SK-N-DZ (cell line): ENCODE data around the gene IER5L. TPM values are rescaled to one million over a fixed set of nuclear protein-coding genes. Genes with fewer than 3 reads are reported as not detected.

ENCODE experiments used
- DNase-seq: peaks from one replicate; pipeline ENCODE4 v3.0.0-alpha.2; 2015; ENCODE audit warnings: low spot score
- polyA plus RNA-seq, 2 experiments: library from polyadenylated mRNA; depleted of rRNA; stranded (reverse); fragments of >200 nt; gene quantifications; 2 replicates each; pipeline ENCODE4 v1.2.3, GENCODE V29; 2014

The IER5L gene
- 9.9 and 14.8 TPM in 2 replicates for polyA plus RNA-seq (2014; cell fraction: cytosol; rRNA removed)
- 9.8 and 11.9 TPM in 2 replicates for polyA plus RNA-seq (2014; cell fraction: nucleus; rRNA removed)

- peak; percentile 96 for DNase-seq
Measured at GRCh38 chr9:129177791-129178567, at the start of gene IER5L. TSS of gene IER5L (minus strand) at chr9:129178261. CDS start at chr9:129178052, 209 bp downstream.

DNA sequence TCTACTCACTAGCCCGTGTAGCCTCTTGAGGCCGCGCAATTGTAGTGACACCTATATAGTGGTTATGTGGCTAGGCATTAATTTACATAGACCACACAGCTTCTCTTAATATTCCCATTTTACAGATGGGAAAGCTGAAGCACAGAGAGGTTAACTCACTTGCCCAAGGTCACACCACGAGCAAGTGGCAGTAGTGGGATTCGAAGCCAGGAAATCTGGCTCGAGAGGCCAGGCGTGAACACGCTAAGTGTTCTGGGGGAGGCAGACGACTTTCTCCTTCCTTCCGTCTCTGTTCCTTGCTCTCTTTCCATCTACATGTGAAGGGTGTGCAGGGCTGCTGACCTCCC is 49.8 kb upstream of the IER5L start:
- no peak for DNase-seq

- DNase-seq, result peak; percentile 91
Measured at GRCh38 chr9:129225815-129226214, 47.8 kb upstream of the IER5L start.

GRCh38 chr9:129225490-129225778 is 47.4 kb upstream of the IER5L start:
- no peak for DNase-seq

GRCh38 chr9:129224618-129225489 is 46.8 kb upstream of the IER5L start:
- DNase-seq, result no peak

GRCh38 chr9:129223551-129224208 is 45.6 kb upstream of the IER5L start:
- DNase-seq, result peak; percentile 66

DNA sequence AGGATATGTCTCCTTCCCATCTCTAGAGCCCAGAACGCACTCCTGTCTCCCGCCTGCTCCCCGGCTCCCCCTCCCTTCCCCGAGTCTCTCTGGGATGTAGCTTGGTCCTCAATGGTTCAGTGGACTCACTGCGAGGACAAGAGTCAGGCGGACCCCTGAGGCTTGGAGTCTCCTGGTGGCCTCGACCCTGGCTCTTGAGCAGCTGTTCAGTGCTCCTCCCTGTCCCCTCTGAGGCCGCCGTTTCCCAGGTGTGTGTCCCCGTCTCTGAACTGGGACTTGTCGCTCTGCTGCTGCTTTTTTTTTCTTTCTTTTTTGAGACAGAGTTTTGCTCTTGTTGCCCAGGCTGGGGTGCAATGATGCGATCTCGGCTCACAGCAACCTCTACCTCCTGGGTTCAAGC is 44.8 kb upstream of the IER5L start:
- DNase-seq, result no peak

- no peak for DNase-seq
Measured at GRCh38 chr9:129221979-129222635, 44.0 kb upstream of the IER5L start.

- no peak for DNase-seq
Measured at GRCh38 chr9:129221233-129221632, 43.2 kb upstream of the IER5L start.

GRCh38 chr9:129220771-129221170 is 42.7 kb upstream of the IER5L start:
- no peak for DNase-seq

GRCh38 chr9:129218918-129219317 is 40.9 kb upstream of the IER5L start:
- DNase-seq, result no peak

DNA sequence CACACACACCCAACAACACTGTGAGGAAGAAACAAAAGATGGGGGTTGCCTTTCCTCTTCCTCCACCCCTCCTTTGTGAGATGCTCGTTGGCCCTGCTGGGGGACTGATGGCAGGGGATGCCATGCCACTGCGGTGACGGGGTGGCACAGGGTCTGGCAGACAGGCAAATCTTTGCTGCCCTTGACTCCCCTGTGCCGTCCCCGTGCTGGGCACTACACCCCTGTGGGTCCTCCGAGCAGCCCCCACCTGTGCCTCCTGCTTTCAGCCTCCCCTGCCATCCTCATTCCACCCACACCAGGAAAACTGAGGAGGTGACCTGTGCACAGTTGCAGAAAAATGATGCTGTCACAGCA is 40.2 kb upstream of the IER5L start:
- no peak for DNase-seq

DNA sequence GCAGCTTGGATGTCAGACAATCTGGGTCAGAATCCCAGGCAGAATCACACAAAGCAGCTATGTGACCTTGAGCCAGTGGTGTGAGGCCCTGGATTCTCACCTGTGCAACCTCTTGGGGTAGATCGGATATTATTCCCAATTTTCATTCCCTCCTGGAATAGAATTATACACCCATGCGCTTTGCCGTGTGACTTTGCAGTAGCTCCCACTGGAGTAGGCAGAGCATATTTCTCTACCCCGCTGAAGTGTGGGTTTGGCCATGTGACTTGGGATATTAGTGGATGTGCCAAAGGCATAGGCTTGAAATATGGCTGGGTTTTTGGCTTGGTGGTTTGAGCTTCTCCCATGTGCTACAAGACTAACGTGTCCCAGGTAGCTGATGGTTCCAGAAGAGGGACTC is 35.5 kb upstream of the IER5L start:
- DNase-seq, result no peak

GRCh38 chr9:129211686-129212085 is 33.6 kb upstream of the IER5L start:
- DNase-seq, result no peak

- no peak for DNase-seq
Measured at GRCh38 chr9:129210125-129210524, 32.1 kb upstream of the IER5L start.

DNA sequence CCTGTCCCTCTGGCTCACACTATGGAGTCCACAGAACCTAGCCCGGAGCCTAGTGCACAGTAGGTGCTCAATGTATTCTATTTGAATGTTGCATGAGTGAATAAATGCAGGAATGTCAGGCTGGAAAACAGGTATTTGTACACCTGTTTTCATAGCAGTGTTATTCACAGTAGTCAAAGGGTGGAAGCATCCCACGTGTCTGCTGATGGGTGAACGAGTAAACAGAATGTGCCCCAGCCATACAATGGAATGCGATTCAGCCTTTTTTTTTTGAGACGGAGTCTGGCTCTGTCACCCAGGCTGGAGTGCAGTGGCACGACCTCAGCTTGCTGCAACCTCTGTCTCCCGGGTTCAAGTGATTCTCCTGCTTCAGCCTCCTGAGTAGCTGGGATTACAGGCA is 31.5 kb upstream of the IER5L start:
- DNase-seq, result no peak

DNA sequence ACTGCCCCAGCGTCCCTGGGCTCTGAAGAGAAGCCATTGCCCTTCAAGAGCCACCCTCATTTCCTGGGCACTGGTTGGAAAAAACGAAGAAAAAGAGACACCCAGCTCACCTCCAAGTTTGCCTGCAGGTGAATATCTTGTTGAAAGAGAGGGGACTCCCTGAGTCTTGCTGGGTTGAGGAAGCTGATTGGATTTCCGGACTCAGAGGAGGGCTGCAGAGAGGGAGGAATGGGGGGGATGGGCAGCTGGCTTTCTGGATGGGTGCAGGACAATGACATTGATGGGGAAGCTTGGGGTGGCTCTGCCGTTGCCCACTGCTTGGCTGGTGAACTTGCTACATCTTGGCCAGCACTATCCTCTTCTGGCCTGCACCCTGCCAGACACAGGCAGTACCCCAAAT is 31.0 kb upstream of the IER5L start:
- DNase-seq, result no peak

GRCh38 chr9:129208207-129209032 is 30.4 kb upstream of the IER5L start:
- no peak for DNase-seq

GRCh38 chr9:129206905-129207304 is 28.8 kb upstream of the IER5L start:
- no peak for DNase-seq

GRCh38 chr9:129206401-129206800 is 28.3 kb upstream of the IER5L start:
- DNase-seq, result no peak

- DNase-seq, result no peak
Measured at GRCh38 chr9:129204840-129205239, 26.8 kb upstream of the IER5L start.
